OCI-LY1 (cell line): ENCODE results near the gene NSL1.

Experiments
- EZH2 ChIP-seq: fragments of 200-600 bp; sonication (generic), shearing (Covaris generic); IDR thresholded peaks from 2 replicates; pipeline ENCODE4 v1.8.0; 2017; ENCODE audit warnings: borderline replicate concordance, mixed run types, mild to moderate bottlenecking, antibody characterized with exemption, low read length, moderate library complexity, mixed read lengths
- TF ChIP-seq, protein P1 (sequence below): fragments of 200-600 bp; sonication (generic), shearing (Covaris generic); IDR thresholded peaks from 2 replicates; pipeline ENCODE4 v1.5.1; 2017; ENCODE audit warnings: mild to moderate bottlenecking, antibody characterized with exemption, low read length, moderate library complexity, mixed read lengths

DNA sequence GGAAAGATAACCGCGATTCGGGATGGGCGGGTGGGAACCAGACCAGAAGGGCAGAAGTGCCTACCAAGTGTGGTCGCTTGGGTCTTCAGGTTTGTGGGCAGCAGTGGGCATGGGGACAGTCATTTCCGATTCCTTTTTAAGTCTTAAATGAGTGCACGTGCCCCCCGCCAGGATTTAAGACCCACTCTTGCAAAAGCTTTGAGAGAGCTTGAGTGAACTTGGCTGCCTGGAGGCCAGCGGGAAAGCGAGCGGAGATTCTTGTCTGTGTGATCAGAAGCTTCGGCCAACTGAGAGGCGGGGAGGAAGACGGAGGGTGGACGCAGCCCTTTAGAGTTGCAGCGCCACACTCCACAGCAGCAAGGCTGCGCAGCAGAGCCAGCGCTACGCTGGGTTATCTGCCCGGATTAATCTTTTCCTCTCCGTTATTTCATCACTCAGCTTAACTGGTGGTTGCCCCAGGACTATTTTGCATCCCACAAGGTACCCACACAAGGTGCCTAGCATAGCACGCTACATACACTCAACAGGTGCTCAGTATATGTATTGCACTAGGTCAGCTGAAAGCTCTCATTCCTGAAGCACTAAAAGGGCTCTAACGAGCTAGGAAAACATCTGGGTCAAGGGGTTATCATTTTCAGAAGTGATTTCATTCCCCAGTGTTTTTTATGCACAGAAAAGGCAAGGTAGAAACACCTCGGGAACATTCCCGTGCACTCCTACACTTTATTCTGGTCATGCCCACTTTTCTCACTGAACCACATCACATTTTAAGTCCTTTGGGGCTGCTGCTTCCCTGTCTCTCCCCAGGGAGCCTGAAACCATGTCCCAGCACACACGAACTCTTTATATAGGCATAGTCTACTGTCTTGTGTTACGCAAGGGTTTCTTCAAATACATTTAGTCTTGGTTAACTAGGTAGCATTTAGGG lies 90.4 kb downstream of the NSL1 start:
- TF ChIP-seq, protein P1, sequence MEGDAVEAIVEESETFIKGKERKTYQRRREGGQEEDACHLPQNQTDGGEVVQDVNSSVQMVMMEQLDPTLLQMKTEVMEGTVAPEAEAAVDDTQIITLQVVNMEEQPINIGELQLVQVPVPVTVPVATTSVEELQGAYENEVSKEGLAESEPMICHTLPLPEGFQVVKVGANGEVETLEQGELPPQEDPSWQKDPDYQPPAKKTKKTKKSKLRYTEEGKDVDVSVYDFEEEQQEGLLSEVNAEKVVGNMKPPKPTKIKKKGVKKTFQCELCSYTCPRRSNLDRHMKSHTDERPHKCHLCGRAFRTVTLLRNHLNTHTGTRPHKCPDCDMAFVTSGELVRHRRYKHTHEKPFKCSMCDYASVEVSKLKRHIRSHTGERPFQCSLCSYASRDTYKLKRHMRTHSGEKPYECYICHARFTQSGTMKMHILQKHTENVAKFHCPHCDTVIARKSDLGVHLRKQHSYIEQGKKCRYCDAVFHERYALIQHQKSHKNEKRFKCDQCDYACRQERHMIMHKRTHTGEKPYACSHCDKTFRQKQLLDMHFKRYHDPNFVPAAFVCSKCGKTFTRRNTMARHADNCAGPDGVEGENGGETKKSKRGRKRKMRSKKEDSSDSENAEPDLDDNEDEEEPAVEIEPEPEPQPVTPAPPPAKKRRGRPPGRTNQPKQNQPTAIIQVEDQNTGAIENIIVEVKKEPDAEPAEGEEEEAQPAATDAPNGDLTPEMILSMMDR: no peak
- no peak for TF ChIP-seq EZH2
